ENCODE results near the gene ANGEL1. TPM values are rescaled to one million over a fixed set of nuclear protein-coding genes. Genes with fewer than 3 reads are reported as not detected.

Gene ANGEL1, protein sequence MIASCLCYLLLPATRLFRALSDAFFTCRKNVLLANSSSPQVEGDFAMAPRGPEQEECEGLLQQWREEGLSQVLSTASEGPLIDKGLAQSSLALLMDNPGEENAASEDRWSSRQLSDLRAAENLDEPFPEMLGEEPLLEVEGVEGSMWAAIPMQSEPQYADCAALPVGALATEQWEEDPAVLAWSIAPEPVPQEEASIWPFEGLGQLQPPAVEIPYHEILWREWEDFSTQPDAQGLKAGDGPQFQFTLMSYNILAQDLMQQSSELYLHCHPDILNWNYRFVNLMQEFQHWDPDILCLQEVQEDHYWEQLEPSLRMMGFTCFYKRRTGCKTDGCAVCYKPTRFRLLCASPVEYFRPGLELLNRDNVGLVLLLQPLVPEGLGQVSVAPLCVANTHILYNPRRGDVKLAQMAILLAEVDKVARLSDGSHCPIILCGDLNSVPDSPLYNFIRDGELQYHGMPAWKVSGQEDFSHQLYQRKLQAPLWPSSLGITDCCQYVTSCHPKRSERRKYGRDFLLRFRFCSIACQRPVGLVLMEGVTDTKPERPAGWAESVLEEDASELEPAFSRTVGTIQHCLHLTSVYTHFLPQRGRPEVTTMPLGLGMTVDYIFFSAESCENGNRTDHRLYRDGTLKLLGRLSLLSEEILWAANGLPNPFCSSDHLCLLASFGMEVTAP
- total RNA-seq (2021), result 19.8 and 19.9 TPM in 2 replicates
- Bru-seq, nascent RNA, result percentile 64 among the genes with signal in this experiment
- percentile 62 among the genes with signal in this experiment for BruChase-seq, experiment 1, labeled RNA remaining after a 2-hour chase
- BruChase-seq, experiment 2, labeled RNA remaining after a 6-hour chase, result percentile 72 among the genes with signal in this experiment
- long read RNA-seq, full-length matches to known transcripts, result 35 of 57 reads
- long read RNA-seq, partial matches to known transcripts, result 7 of 57 reads
- long read RNA-seq, other reads (novel, unspliced or antisense), result 15 of 57 reads

DNA sequence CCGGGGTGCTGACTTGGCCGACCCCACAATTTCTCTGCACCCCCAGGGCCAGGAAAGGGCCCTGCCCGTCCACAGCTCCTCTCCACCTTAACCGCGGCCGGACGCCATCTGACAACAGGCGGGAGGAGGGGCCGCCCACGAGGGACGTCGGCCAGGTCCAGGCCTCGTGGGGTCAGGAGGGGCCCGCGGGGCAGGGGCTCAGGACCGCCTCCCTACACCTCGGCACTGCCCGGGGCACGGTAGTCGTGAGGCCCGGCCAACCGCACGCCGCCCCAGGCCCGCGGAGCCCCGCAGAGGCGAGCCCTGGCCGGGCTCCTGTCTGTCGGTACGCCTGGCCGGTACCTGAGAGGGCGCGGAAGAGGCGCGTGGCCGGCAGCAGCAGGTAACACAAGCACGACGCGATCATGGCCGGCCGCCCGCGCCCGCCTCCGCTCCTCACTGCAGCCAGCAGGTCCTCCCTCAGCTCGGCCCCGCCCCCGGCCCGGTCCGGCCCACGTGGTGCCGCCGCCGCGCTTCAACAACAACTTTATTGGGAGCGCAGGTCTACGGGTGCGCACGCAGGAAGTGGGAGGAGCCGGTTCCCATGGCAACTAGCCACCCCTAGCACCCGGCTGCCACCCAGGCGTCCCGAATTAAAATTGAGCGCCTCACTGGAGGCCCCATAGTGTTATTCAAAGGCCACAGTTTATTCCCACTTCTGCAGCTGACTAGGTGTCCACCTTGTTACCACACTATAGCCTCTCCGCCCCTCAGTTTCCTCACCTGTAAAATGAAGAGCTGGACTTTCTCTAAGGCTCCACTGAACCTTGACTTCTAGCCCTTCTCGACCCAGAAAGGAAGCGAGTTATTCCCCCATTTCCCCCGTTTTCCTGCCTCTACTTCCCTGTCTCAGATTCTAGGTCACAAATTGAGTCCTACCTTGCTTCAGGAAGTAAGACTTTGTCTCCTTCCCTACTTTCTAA, at the start of gene ANGEL1:
ANGEL1 (minus strand) TSS at position 461 of the 962 bp plus-strand sequence; CDS start at position 406, 55 bp downstream.
- H3K36me3 ChIP-seq (ENCODE audit: insufficient read depth, low read length, poor library complexity, severe bottlenecking), result no peaks in the 10 kb centered on the region
- H3K9me3 ChIP-seq (ENCODE audit: low read depth, low read length, poor library complexity, severe bottlenecking), result no peaks in the 10 kb centered on the region
- BruUV-seq (replicated peaks), result no TSS peak
- H3K4me3 ChIP-seq (ENCODE audit: low read depth, low read length, poor library complexity, severe bottlenecking), result peak within 1 kb of the TSS; percentile 86
- CTCF ChIA-PET, result no interaction called here
- intact Hi-C loops (cut with micrococcal nuclease; ENCODE audit: unreplicated experiment), result no loop called here
- peak; percentile 97 for DNase-seq (ENCODE audit: low spot score)
- H3K27ac ChIP-seq (ENCODE audit: low read depth, low read length, poor library complexity, severe bottlenecking), result peak within 1 kb of the TSS; percentile 79
- H3K4me1 ChIP-seq (ENCODE audit: insufficient read depth, low read length, poor library complexity, severe bottlenecking), result peaks cover 9% of the 10 kb centered on the region
- TF ChIP-seq CTCF (conservative IDR thresholded peaks at IDR 0.05; ENCODE audit: low read depth, low read length), result no peak
- no peak for TF ChIP-seq EZH2 (IDR thresholded peaks at IDR 0.05; ENCODE audit: borderline replicate concordance, low read depth, low read length, poor library complexity, severe bottlenecking)
- peaks cover under 1% of the 10 kb centered on the region for H3K27me3 ChIP-seq (replicated peaks; ENCODE audit: insufficient read depth, low read depth, low read length, poor library complexity)
- POLR2A ChIA-PET (ENCODE audit: low non-redundant PET), result no interaction called here

DNA sequence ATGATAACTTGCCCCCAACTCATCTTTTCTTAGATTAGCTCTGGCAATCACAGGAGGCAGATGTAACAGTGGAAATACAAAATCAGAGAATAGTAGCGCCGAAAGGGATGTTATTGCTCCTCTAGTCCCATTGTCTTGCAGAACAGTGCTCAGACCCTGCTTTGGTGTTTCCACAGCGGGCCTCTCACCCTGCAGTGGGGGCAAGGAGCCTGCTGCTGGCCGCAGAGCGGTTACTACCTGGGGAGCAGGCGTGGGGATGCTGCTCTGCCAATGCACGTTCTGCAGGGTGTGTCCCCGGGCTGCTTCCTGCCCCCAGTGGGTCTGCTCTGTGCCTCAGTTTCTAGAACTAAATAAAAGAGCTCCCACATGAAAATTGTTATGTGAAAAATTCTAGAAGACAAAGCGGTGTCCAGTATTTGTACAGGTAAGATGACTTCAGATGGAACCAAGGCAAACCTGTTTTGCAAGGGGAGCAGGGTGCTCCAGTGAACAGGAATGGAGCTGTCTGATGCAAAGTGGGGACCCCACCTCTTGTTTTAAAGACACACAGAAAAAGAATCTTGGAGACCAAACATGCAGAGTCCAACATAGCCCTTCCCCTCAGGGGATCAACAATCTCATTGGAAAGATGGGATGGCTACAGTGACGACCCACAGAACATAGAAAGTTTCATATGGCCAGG, 49.0 kb upstream of the ANGEL1 start:
- H3K4me3 ChIP-seq (ENCODE audit: low read depth, low read length, poor library complexity, severe bottlenecking), result no peak overlapping the region
- no peak for DNase-seq (ENCODE audit: low spot score)
- H3K9me3 ChIP-seq (ENCODE audit: low read depth, low read length, poor library complexity, severe bottlenecking), result no peaks in the 10 kb centered on the region
- ChIA-PET POLR2A (ENCODE audit: low non-redundant PET) (no interaction called here), CTCF (no interaction called here)
- H3K27ac ChIP-seq (ENCODE audit: low read depth, low read length, poor library complexity, severe bottlenecking), result no peak overlapping the region
- BruUV-seq (replicated peaks), result no TSS peak
- no peaks in the 10 kb centered on the region for H3K36me3 ChIP-seq (ENCODE audit: insufficient read depth, low read length, poor library complexity, severe bottlenecking)
- intact Hi-C loops (cut with micrococcal nuclease; ENCODE audit: unreplicated experiment), result no loop called here
- no peaks in the 10 kb centered on the region for H3K27me3 ChIP-seq (replicated peaks; ENCODE audit: insufficient read depth, low read depth, low read length, poor library complexity)
- no peaks in the 10 kb centered on the region for H3K4me1 ChIP-seq (ENCODE audit: insufficient read depth, low read length, poor library complexity, severe bottlenecking)
- TF ChIP-seq CTCF (conservative IDR thresholded peaks at IDR 0.05; ENCODE audit: low read depth, low read length) (no peak), EZH2 (IDR thresholded peaks at IDR 0.05; ENCODE audit: borderline replicate concordance, low read depth, low read length, poor library complexity, severe bottlenecking) (no peak)
